ENCODE data around the gene S100A10.

GRCh38 chr1:151989211-151989862 is 4.3 kb downstream of the S100A10 start:
- TF ChIP-seq MXI1 (conservative IDR thresholded peaks at IDR 0.05; ENCODE audit: poor library complexity, severe bottlenecking), result no peak
- TF ChIP-seq CTCF (IDR thresholded peaks at IDR 0.05; ENCODE audit: poor library complexity, severe bottlenecking), result no peak
- TF ChIP-seq EP300 (conservative IDR thresholded peaks at IDR 0.05; ENCODE audit: poor library complexity, severe bottlenecking), result no peak
- no peak for TF ChIP-seq EZH2 (IDR thresholded peaks at IDR 0.05; ENCODE audit: borderline replicate concordance, insufficient read depth, low read length, poor library complexity, severe bottlenecking)
- no peak for TF ChIP-seq POLR2AphosphoS5 (IDR thresholded peaks at IDR 0.05)
